ENCODE data around the gene PADI4. TPM values are rescaled to one million over a fixed set of nuclear protein-coding genes. Genes with fewer than 3 reads are reported as not detected.

PADI4 gene
- total and polyA plus RNA-seq, 2 experiments from 2014 or later = 0.45 to 0.52 TPM

DNA sequence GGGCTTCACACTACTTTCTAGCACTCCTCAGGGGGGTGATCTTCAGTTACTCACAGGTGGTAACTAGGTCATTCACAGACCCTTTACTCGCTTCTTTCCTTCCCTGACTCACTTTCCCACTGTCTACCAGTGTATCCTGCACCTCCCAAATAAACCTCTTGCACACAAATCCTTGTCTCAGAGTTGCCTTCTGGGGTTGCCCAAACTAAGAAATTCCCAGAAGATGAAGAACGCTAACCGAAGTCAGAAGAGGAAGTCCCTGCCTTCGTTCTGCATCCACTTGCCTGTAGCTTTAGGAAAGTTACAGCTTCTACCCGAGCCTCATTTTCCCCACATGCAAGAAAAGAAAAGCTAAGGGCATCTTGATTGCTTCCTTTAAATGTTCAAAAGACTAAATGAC lies 11.9 kb upstream of the PADI4 start:
- H3K27me3 ChIP-seq (ENCODE audit: insufficient read depth) = no peaks in the 10 kb centered on the region
- no peak overlapping the region for H3K4me3 ChIP-seq
- H3F3A ChIP-seq (replicated peaks; ENCODE audit: low read depth) = no peaks in the 10 kb centered on the region
- H3K36me3 ChIP-seq (ENCODE audit: insufficient read depth) = no peaks in the 10 kb centered on the region; the same call in 1 of the 2 replicates
- H3K4me2 ChIP-seq = no peak overlapping the region
- H3K36me3 Mint-ChIP-seq (ENCODE audit: low read depth) = no peaks in the 10 kb centered on the region
- DNase-seq (ENCODE audit: low spot score) (no peak), ATAC-seq (no peak)
- H3K9me2 ChIP-seq (ENCODE audit: insufficient read depth) = no peaks in the 10 kb centered on the region
- H3K79me2 ChIP-seq (replicated peaks; ENCODE audit: insufficient read depth) = no peaks in the 10 kb centered on the region
- H2AFZ ChIP-seq = no peak overlapping the region
- H3K27me3 Mint-ChIP-seq (ENCODE audit: insufficient read depth, low read depth, poor library complexity) = peaks cover 7% of the 10 kb centered on the region
- no peak overlapping the region for H3K27ac Mint-ChIP-seq
- H3K4me3 Mint-ChIP-seq = no peak overlapping the region
- no peaks in the 10 kb centered on the region for H3K4me1 Mint-ChIP-seq
- no peak overlapping the region for H3K27ac ChIP-seq (ENCODE audit: low read depth)
- no peak for TF ChIP-seq JUNB (IDR thresholded peaks at IDR 0.05; ENCODE audit: unreplicated experiment)
- TF ChIP-seq POLR2AphosphoS5 (IDR thresholded peaks at IDR 0.05; ENCODE audit: low read depth) = no peak
- TF ChIP-seq EZH2phosphoT487 (IDR thresholded peaks at IDR 0.05; ENCODE audit: unreplicated experiment) = no peak
- TF ChIP-seq ZNF114 (CRISPR knock-in tag; IDR thresholded peaks at IDR 0.05) = no peak
- TF ChIP-seq CREB1 (CRISPR knock-in tag; IDR thresholded peaks at IDR 0.05; ENCODE audit: low read depth) = no peak
- TF ChIP-seq, protein P1, sequence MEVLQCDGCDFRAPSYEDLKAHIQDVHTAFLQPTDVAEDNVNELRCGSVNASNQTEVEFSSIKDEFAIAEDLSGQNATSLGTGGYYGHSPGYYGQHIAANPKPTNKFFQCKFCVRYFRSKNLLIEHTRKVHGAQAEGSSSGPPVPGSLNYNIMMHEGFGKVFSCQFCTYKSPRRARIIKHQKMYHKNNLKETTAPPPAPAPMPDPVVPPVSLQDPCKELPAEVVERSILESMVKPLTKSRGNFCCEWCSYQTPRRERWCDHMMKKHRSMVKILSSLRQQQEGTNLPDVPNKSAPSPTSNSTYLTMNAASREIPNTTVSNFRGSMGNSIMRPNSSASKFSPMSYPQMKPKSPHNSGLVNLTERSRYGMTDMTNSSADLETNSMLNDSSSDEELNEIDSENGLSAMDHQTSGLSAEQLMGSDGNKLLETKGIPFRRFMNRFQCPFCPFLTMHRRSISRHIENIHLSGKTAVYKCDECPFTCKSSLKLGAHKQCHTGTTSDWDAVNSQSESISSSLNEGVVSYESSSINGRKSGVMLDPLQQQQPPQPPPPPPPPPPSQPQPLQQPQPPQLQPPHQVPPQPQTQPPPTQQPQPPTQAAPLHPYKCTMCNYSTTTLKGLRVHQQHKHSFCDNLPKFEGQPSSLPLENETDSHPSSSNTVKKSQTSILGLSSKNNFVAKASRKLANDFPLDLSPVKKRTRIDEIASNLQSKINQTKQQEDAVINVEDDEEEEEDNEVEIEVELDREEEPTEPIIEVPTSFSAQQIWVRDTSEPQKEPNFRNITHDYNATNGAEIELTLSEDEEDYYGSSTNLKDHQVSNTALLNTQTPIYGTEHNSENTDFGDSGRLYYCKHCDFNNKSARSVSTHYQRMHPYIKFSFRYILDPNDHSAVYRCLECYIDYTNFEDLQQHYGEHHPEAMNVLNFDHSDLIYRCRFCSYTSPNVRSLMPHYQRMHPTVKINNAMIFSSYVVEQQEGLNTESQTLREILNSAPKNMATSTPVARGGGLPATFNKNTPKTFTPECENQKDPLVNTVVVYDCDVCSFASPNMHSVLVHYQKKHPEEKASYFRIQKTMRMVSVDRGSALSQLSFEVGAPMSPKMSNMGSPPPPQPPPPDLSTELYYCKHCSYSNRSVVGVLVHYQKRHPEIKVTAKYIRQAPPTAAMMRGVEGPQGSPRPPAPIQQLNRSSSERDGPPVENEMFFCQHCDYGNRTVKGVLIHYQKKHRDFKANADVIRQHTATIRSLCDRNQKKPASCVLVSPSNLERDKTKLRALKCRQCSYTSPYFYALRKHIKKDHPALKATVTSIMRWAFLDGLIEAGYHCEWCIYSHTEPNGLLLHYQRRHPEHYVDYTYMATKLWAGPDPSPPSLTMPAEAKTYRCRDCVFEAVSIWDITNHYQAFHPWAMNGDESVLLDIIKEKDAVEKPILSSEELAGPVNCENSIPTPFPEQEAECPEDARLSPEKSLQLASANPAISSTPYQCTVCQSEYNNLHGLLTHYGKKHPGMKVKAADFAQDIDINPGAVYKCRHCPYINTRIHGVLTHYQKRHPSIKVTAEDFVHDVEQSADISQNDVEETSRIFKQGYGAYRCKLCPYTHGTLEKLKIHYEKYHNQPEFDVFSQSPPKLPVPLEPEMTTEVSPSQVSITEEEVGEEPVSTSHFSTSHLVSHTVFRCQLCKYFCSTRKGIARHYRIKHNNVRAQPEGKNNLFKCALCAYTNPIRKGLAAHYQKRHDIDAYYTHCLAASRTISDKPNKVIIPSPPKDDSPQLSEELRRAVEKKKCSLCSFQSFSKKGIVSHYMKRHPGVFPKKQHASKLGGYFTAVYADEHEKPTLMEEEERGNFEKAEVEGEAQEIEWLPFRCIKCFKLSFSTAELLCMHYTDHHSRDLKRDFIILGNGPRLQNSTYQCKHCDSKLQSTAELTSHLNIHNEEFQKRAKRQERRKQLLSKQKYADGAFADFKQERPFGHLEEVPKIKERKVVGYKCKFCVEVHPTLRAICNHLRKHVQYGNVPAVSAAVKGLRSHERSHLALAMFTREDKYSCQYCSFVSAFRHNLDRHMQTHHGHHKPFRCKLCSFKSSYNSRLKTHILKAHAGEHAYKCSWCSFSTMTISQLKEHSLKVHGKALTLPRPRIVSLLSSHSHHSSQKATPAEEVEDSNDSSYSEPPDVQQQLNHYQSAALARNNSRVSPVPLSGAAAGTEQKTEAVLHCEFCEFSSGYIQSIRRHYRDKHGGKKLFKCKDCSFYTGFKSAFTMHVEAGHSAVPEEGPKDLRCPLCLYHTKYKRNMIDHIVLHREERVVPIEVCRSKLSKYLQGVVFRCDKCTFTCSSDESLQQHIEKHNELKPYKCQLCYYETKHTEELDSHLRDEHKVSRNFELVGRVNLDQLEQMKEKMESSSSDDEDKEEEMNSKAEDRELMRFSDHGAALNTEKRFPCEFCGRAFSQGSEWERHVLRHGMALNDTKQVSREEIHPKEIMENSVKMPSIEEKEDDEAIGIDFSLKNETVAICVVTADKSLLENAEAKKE (CRISPR knock-in tag; IDR thresholded peaks at IDR 0.05) = no peak
- TF ChIP-seq, protein P2, sequence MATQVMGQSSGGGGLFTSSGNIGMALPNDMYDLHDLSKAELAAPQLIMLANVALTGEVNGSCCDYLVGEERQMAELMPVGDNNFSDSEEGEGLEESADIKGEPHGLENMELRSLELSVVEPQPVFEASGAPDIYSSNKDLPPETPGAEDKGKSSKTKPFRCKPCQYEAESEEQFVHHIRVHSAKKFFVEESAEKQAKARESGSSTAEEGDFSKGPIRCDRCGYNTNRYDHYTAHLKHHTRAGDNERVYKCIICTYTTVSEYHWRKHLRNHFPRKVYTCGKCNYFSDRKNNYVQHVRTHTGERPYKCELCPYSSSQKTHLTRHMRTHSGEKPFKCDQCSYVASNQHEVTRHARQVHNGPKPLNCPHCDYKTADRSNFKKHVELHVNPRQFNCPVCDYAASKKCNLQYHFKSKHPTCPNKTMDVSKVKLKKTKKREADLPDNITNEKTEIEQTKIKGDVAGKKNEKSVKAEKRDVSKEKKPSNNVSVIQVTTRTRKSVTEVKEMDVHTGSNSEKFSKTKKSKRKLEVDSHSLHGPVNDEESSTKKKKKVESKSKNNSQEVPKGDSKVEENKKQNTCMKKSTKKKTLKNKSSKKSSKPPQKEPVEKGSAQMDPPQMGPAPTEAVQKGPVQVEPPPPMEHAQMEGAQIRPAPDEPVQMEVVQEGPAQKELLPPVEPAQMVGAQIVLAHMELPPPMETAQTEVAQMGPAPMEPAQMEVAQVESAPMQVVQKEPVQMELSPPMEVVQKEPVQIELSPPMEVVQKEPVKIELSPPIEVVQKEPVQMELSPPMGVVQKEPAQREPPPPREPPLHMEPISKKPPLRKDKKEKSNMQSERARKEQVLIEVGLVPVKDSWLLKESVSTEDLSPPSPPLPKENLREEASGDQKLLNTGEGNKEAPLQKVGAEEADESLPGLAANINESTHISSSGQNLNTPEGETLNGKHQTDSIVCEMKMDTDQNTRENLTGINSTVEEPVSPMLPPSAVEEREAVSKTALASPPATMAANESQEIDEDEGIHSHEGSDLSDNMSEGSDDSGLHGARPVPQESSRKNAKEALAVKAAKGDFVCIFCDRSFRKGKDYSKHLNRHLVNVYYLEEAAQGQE (IDR thresholded peaks at IDR 0.05; ENCODE audit: unreplicated experiment) = no peak
- TF ChIP-seq, protein P3, sequence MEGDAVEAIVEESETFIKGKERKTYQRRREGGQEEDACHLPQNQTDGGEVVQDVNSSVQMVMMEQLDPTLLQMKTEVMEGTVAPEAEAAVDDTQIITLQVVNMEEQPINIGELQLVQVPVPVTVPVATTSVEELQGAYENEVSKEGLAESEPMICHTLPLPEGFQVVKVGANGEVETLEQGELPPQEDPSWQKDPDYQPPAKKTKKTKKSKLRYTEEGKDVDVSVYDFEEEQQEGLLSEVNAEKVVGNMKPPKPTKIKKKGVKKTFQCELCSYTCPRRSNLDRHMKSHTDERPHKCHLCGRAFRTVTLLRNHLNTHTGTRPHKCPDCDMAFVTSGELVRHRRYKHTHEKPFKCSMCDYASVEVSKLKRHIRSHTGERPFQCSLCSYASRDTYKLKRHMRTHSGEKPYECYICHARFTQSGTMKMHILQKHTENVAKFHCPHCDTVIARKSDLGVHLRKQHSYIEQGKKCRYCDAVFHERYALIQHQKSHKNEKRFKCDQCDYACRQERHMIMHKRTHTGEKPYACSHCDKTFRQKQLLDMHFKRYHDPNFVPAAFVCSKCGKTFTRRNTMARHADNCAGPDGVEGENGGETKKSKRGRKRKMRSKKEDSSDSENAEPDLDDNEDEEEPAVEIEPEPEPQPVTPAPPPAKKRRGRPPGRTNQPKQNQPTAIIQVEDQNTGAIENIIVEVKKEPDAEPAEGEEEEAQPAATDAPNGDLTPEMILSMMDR (conservative IDR thresholded peaks at IDR 0.05; ENCODE audit: low read depth in 2 of 2) = no peak
- no peak for TF ChIP-seq EZH2 (IDR thresholded peaks at IDR 0.05; ENCODE audit: low read depth, unreplicated experiment)
- TF ChIP-seq ZNF331 (CRISPR knock-in tag; IDR thresholded peaks at IDR 0.05; ENCODE audit: low read depth) = no peak
- TF ChIP-seq, protein P4, sequence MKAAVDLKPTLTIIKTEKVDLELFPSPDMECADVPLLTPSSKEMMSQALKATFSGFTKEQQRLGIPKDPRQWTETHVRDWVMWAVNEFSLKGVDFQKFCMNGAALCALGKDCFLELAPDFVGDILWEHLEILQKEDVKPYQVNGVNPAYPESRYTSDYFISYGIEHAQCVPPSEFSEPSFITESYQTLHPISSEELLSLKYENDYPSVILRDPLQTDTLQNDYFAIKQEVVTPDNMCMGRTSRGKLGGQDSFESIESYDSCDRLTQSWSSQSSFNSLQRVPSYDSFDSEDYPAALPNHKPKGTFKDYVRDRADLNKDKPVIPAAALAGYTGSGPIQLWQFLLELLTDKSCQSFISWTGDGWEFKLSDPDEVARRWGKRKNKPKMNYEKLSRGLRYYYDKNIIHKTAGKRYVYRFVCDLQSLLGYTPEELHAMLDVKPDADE (IDR thresholded peaks at IDR 0.05) = no peak
- no peaks in the 10 kb centered on the region for H3K4me1 ChIP-seq (ENCODE audit: insufficient read depth)
- no peaks in the 10 kb centered on the region for H4K20me1 ChIP-seq (replicated peaks; ENCODE audit: insufficient read depth)
- peaks cover 12% of the 10 kb centered on the region for H3K9me3 Mint-ChIP-seq

Data from GM23338 (cell line).